Stimulated activated memory B cell treated with anti-CD40 and anti-IgM and Interleukin-4, amounts not matched to agents 10 μg/mL and 1 μg/mL and 100 μg/mL, for 72 hours (primary cell): ENCODE data around the gene CNTN4.
"Not testable (repeated sequence)": the region's sequence is repeated elsewhere in the genome, so short reads cannot be mapped to it uniquely, and the experiment has no call there.

Experiments used
- ATAC-seq: fragments of 150-1000 bp; cut with Tn5 transposase; 2 replicates; pipeline ENCODE4 v1.10.0; 2021
- H3K27ac Mint-ChIP-seq: one replicate; pipeline ENCODE4 v1.8.0; 2022; ENCODE audit warnings: mild to moderate bottlenecking, mixed read lengths
- H3K27me3 Mint-ChIP-seq: one replicate; pipeline ENCODE4 v1.8.0; 2022; ENCODE audit warnings: mixed read lengths
- H3K36me3 Mint-ChIP-seq: one replicate; pipeline ENCODE4 v1.8.0; 2022; ENCODE audit warnings: mixed read lengths
- H3K4me1 Mint-ChIP-seq: one replicate; pipeline ENCODE4 v1.8.0; 2022; ENCODE audit warnings: mixed read lengths
- H3K4me3 Mint-ChIP-seq: one replicate; pipeline ENCODE4 v1.8.0; 2022; ENCODE audit warnings: mild to moderate bottlenecking, moderate library complexity, mixed read lengths
- H3K9me3 Mint-ChIP-seq: one replicate; pipeline ENCODE4 v1.8.0; 2022; ENCODE audit warnings: mixed read lengths

The CNTN4 gene

GRCh38 chr3:2527328-2527727 is 428.7 kb downstream of the CNTN4 start:
- H3K4me1 Mint-ChIP-seq, H3K36me3 Mint-ChIP-seq, H3K27me3 Mint-ChIP-seq, H3K27ac Mint-ChIP-seq, H3K9me3 Mint-ChIP-seq, H3K4me3 Mint-ChIP-seq: not testable (repeated sequence)
- peak; percentile 13 for ATAC-seq

- H3K27ac Mint-ChIP-seq, H3K27me3 Mint-ChIP-seq, H3K4me1 Mint-ChIP-seq, ATAC-seq, H3K4me3 Mint-ChIP-seq, H3K36me3 Mint-ChIP-seq, H3K9me3 Mint-ChIP-seq: not testable (repeated sequence)
These were observed 436.1 kb downstream of the CNTN4 start for GRCh38 chr3:2534767-2535166.

GRCh38 chr3:2535206-2535605 is 436.5 kb downstream of the CNTN4 start:
- H3K36me3 Mint-ChIP-seq, result no peaks in the 10 kb centered on the region
- H3K27me3 Mint-ChIP-seq, result no peaks in the 10 kb centered on the region
- no peak for ATAC-seq
- H3K9me3 Mint-ChIP-seq, result peaks cover 3% of the 10 kb centered on the region
- no peak overlapping the region for H3K27ac Mint-ChIP-seq
- no peak overlapping the region for H3K4me3 Mint-ChIP-seq
- no peaks in the 10 kb centered on the region for H3K4me1 Mint-ChIP-seq

GRCh38 chr3:2536575-2536974 is 437.9 kb downstream of the CNTN4 start:
- no peaks in the 10 kb centered on the region for H3K36me3 Mint-ChIP-seq
- peaks cover 3% of the 10 kb centered on the region for H3K9me3 Mint-ChIP-seq
- no peaks in the 10 kb centered on the region for H3K4me1 Mint-ChIP-seq
- no peak for ATAC-seq
- no peak overlapping the region for H3K27ac Mint-ChIP-seq
- H3K27me3 Mint-ChIP-seq, result no peaks in the 10 kb centered on the region
- no peak overlapping the region for H3K4me3 Mint-ChIP-seq

- no peaks in the 10 kb centered on the region for H3K4me1 Mint-ChIP-seq
- H3K4me3 Mint-ChIP-seq, result no peak overlapping the region
- no peaks in the 10 kb centered on the region for H3K36me3 Mint-ChIP-seq
- H3K9me3 Mint-ChIP-seq, result peaks cover 2% of the 10 kb centered on the region
- ATAC-seq, result no peak
- H3K27ac Mint-ChIP-seq, result no peak overlapping the region
- H3K27me3 Mint-ChIP-seq, result no peaks in the 10 kb centered on the region
These were observed 441.4 kb downstream of the CNTN4 start for GRCh38 chr3:2540115-2540514.

GRCh38 chr3:2543247-2543646 is 444.6 kb downstream of the CNTN4 start:
- H3K36me3 Mint-ChIP-seq, result no peaks in the 10 kb centered on the region
- H3K4me3 Mint-ChIP-seq, result no peak overlapping the region
- no peak for ATAC-seq
- no peak overlapping the region for H3K27ac Mint-ChIP-seq
- no peaks in the 10 kb centered on the region for H3K4me1 Mint-ChIP-seq
- H3K9me3 Mint-ChIP-seq, result peaks cover 2% of the 10 kb centered on the region
- no peaks in the 10 kb centered on the region for H3K27me3 Mint-ChIP-seq

GRCh38 chr3:2544212-2544611 is 445.5 kb downstream of the CNTN4 start:
- Mint-ChIP-seq H3K36me3 (no peaks in the 10 kb centered on the region), H3K9me3 (peaks cover 8% of the 10 kb centered on the region), H3K4me1 (no peaks in the 10 kb centered on the region), H3K27me3 (no peaks in the 10 kb centered on the region), H3K4me3 (no peak overlapping the region), H3K27ac (no peak overlapping the region)
- no peak for ATAC-seq

GRCh38 chr3:2544718-2545117 is 446.1 kb downstream of the CNTN4 start:
- H3K27me3 Mint-ChIP-seq, result no peaks in the 10 kb centered on the region
- no peak overlapping the region for H3K4me3 Mint-ChIP-seq
- peaks cover 8% of the 10 kb centered on the region for H3K9me3 Mint-ChIP-seq
- no peaks in the 10 kb centered on the region for H3K36me3 Mint-ChIP-seq
- H3K27ac Mint-ChIP-seq, result no peak overlapping the region
- ATAC-seq, result no peak
- no peaks in the 10 kb centered on the region for H3K4me1 Mint-ChIP-seq

GRCh38 chr3:2547049-2547448 is 448.4 kb downstream of the CNTN4 start:
- peaks cover 15% of the 10 kb centered on the region for H3K9me3 Mint-ChIP-seq
- no peaks in the 10 kb centered on the region for H3K27me3 Mint-ChIP-seq
- H3K4me1 Mint-ChIP-seq, result no peaks in the 10 kb centered on the region
- no peaks in the 10 kb centered on the region for H3K36me3 Mint-ChIP-seq
- no peak overlapping the region for H3K4me3 Mint-ChIP-seq
- ATAC-seq, result no peak
- H3K27ac Mint-ChIP-seq, result no peak overlapping the region

- no peaks in the 10 kb centered on the region for H3K4me1 Mint-ChIP-seq
These were observed 456.0 kb downstream of the CNTN4 start for GRCh38 chr3:2554656-2555055.

GRCh38 chr3:2558796-2559195 is 460.1 kb downstream of the CNTN4 start:
- Mint-ChIP-seq H3K36me3 (no peaks in the 10 kb centered on the region), H3K27ac (no peak overlapping the region), H3K4me3 (no peak overlapping the region), H3K27me3 (no peaks in the 10 kb centered on the region), H3K9me3 (no peaks in the 10 kb centered on the region), H3K4me1 (no peaks in the 10 kb centered on the region)
- ATAC-seq, result no peak

More at GRCh38 chr3:2554656-2555055, 456.0 kb downstream of the CNTN4 start:
- Mint-ChIP-seq H3K27me3 (no peaks in the 10 kb centered on the region), H3K27ac (no peak overlapping the region), H3K9me3 (peaks cover 7% of the 10 kb centered on the region), H3K4me3 (no peak overlapping the region), H3K36me3 (no peaks in the 10 kb centered on the region)
- no peak for ATAC-seq

- H3K27me3 Mint-ChIP-seq, result no peaks in the 10 kb centered on the region
- H3K4me3 Mint-ChIP-seq, result no peak overlapping the region
- no peak for ATAC-seq
- H3K36me3 Mint-ChIP-seq, result no peaks in the 10 kb centered on the region
- H3K9me3 Mint-ChIP-seq, result no peaks in the 10 kb centered on the region
- no peaks in the 10 kb centered on the region for H3K4me1 Mint-ChIP-seq
- no peak overlapping the region for H3K27ac Mint-ChIP-seq
These were observed 468.8 kb downstream of the CNTN4 start for GRCh38 chr3:2567451-2567850.

- Mint-ChIP-seq H3K4me1 (no peaks in the 10 kb centered on the region), H3K36me3 (no peaks in the 10 kb centered on the region), H3K27me3 (no peaks in the 10 kb centered on the region), H3K4me3 (no peak overlapping the region), H3K27ac (no peak overlapping the region), H3K9me3 (no peaks in the 10 kb centered on the region)
- ATAC-seq, result no peak
These were observed 469.5 kb downstream of the CNTN4 start for GRCh38 chr3:2568156-2568555.

- no peak overlapping the region for H3K27ac Mint-ChIP-seq
- ATAC-seq, result no peak
- no peaks in the 10 kb centered on the region for H3K27me3 Mint-ChIP-seq
- no peak overlapping the region for H3K4me3 Mint-ChIP-seq
- H3K4me1 Mint-ChIP-seq, result no peaks in the 10 kb centered on the region
- H3K36me3 Mint-ChIP-seq, result no peaks in the 10 kb centered on the region
- H3K9me3 Mint-ChIP-seq, result no peaks in the 10 kb centered on the region
These were observed 470.3 kb downstream of the CNTN4 start for GRCh38 chr3:2568929-2569328.

- Mint-ChIP-seq H3K4me1 (no peaks in the 10 kb centered on the region), H3K27me3 (no peaks in the 10 kb centered on the region), H3K4me3 (no peak overlapping the region), H3K9me3 (peaks cover 3% of the 10 kb centered on the region), H3K27ac (no peak overlapping the region), H3K36me3 (no peaks in the 10 kb centered on the region)
- no peak for ATAC-seq
These were observed 478.9 kb downstream of the CNTN4 start for GRCh38 chr3:2577571-2577970.

- ATAC-seq, result no peak
- H3K9me3 Mint-ChIP-seq, result peaks cover 3% of the 10 kb centered on the region
- no peaks in the 10 kb centered on the region for H3K36me3 Mint-ChIP-seq
- no peak overlapping the region for H3K4me3 Mint-ChIP-seq
- no peaks in the 10 kb centered on the region for H3K4me1 Mint-ChIP-seq
- no peaks in the 10 kb centered on the region for H3K27me3 Mint-ChIP-seq
- no peak overlapping the region for H3K27ac Mint-ChIP-seq
These were observed 479.9 kb downstream of the CNTN4 start for GRCh38 chr3:2578560-2578959.

GRCh38 chr3:2579206-2579605 is 480.5 kb downstream of the CNTN4 start:
- Mint-ChIP-seq H3K27me3 (no peaks in the 10 kb centered on the region), H3K27ac (no peak overlapping the region)

More at GRCh38 chr3:2579206-2579605, 480.5 kb downstream of the CNTN4 start:
- Mint-ChIP-seq H3K4me1 (no peaks in the 10 kb centered on the region), H3K4me3 (no peak overlapping the region), H3K36me3 (no peaks in the 10 kb centered on the region), H3K9me3 (peaks cover 3% of the 10 kb centered on the region)
- ATAC-seq, result no peak
